ENCODE data around the gene ZNHIT6. TPM values are rescaled to one million over a fixed set of nuclear protein-coding genes. Genes with fewer than 3 reads are reported as not detected.

The ZNHIT6 gene
- total and polyA plus RNA-seq, 2 donors (not counting 1 experiment from before 2014, with no cell fraction given): 6.0 to 16.3 TPM

- peaks cover 9 to 21% of the 10 kb centered on the region in 2 experiments for H3K36me3 ChIP-seq (replicated peaks in 1 of 2; ENCODE audit: control extremely low read depth in 1 of 2, control insufficient read depth in 1 of 2, extremely low read depth in 1 of 2, insufficient read depth in 2 of 2, low read length in 1 of 2)
- no peaks in the 10 kb centered on the region for H3K4me1 ChIP-seq (ENCODE audit: control insufficient read depth in 2 of 2, insufficient read depth in 2 of 2, low read length in 2 of 2)
- no peak overlapping the region for H3K9ac ChIP-seq (ENCODE audit: low read length)
- ChIA-PET POLR2A (no interaction called here), CTCF (no interaction called here)
- H3K4me1 Mint-ChIP-seq: peaks cover 4% of the 10 kb centered on the region
- DNase-seq: no peak
- no peak overlapping the region for H3K4me3 ChIP-seq (ENCODE audit: control extremely low read depth in 1 of 5, extremely low read depth in 1 of 5, insufficient read depth in 1 of 5, low read depth in 2 of 5, low read length in 4 of 5)
- H4K20me1 ChIP-seq (ENCODE audit: control insufficient read depth, insufficient read depth, low read length, poor library complexity, severe bottlenecking): no peaks in the 10 kb centered on the region
- WGBS (ENCODE audit: insufficient coverage): no CpG with 5 or more reads among the region's 1 CpG
- ATAC-seq (ENCODE audit: low read depth): no peak
- intact Hi-C loops (cut with micrococcal nuclease): no loop called here
- no peaks in the 10 kb centered on the region for H3K79me2 ChIP-seq (ENCODE audit: control insufficient read depth, insufficient read depth, low read length)
- H3K4me2 ChIP-seq (replicated peaks; ENCODE audit: low read depth, low read length, poor library complexity, severe bottlenecking): no peak overlapping the region
- no peak overlapping the region for H3K4me3 Mint-ChIP-seq
- no peak for TF ChIP-seq CTCF (IDR thresholded peaks at IDR 0.05)
- TF ChIP-seq EZH2 (IDR thresholded peaks at IDR 0.05; ENCODE audit: borderline replicate concordance, insufficient read depth, low read depth, low read length, poor library complexity, severe bottlenecking): no peak
- no peak overlapping the region for H3K27ac ChIP-seq (ENCODE audit: low read length in 2 of 2)
- H2AFZ ChIP-seq (ENCODE audit: insufficient read depth, low read depth, low read length, poor library complexity, severe bottlenecking): no peak overlapping the region
- no peaks in the 10 kb centered on the region for H3K27me3 Mint-ChIP-seq
- H3K27me3 ChIP-seq (replicated peaks in 1 of 4; ENCODE audit: control extremely low read depth in 1 of 4, control insufficient read depth in 3 of 4, insufficient read depth in 4 of 4, low read length in 3 of 4): no peaks in the 10 kb centered on the region
- H3K9me3 Mint-ChIP-seq (ENCODE audit: insufficient read depth): no peaks in the 10 kb centered on the region
- no peak overlapping the region for H3K27ac Mint-ChIP-seq
- no peaks in the 10 kb centered on the region for H3K9me3 ChIP-seq (ENCODE audit: control extremely low read depth in 1 of 3, control insufficient read depth in 2 of 3, insufficient read depth in 1 of 3, low read length in 2 of 3)
Observed at GRCh38 chr1:85665932-85666331, 42.3 kb downstream of the ZNHIT6 start.

GRCh38 chr1:85663382-85663781, 44.9 kb downstream of the ZNHIT6 start:
- intact Hi-C loops (cut with micrococcal nuclease): no loop called here
- no CpG with 5 or more reads among the region's 2 CpGs for WGBS (ENCODE audit: insufficient coverage)

More at GRCh38 chr1:85663382-85663781, 44.9 kb downstream of the ZNHIT6 start:
- Histone ChIP-seq H3K9ac (ENCODE audit: low read length) (no peak overlapping the region), H3K4me1 (ENCODE audit: control insufficient read depth in 2 of 2, insufficient read depth in 2 of 2, low read length in 2 of 2) (no peaks in the 10 kb centered on the region), H2AFZ (ENCODE audit: insufficient read depth, low read depth, low read length, poor library complexity, severe bottlenecking) (no peak overlapping the region), H3K4me2 (replicated peaks; ENCODE audit: low read depth, low read length, poor library complexity, severe bottlenecking) (no peak overlapping the region), H3K27me3 (replicated peaks in 1 of 4; ENCODE audit: control extremely low read depth in 1 of 4, control insufficient read depth in 3 of 4, insufficient read depth in 4 of 4, low read length in 3 of 4) (no peaks in the 10 kb centered on the region), H4K20me1 (ENCODE audit: control insufficient read depth, insufficient read depth, low read length, poor library complexity, severe bottlenecking) (no peaks in the 10 kb centered on the region), H3K36me3 (replicated peaks in 1 of 2; ENCODE audit: control extremely low read depth in 1 of 2, control insufficient read depth in 1 of 2, extremely low read depth in 1 of 2, insufficient read depth in 2 of 2, low read length in 1 of 2) (peaks cover 8 to 12% of the 10 kb centered on the region in 2 experiments), H3K9me3 (ENCODE audit: control extremely low read depth in 1 of 3, control insufficient read depth in 2 of 3, insufficient read depth in 1 of 3, low read length in 2 of 3) (no peaks in the 10 kb centered on the region), H3K79me2 (ENCODE audit: control insufficient read depth, insufficient read depth, low read length) (no peaks in the 10 kb centered on the region), H3K4me3 (ENCODE audit: control extremely low read depth in 1 of 5, extremely low read depth in 1 of 5, insufficient read depth in 1 of 5, low read depth in 2 of 5, low read length in 4 of 5) (no peak overlapping the region), H3K27ac (ENCODE audit: low read length in 2 of 2) (no peak overlapping the region)
- ATAC-seq (ENCODE audit: low read depth) (no peak), DNase-seq (no peak)
- Mint-ChIP-seq H3K4me3 (no peak overlapping the region), H3K9me3 (ENCODE audit: insufficient read depth) (no peaks in the 10 kb centered on the region), H3K27ac (no peak overlapping the region), H3K27me3 (no peaks in the 10 kb centered on the region), H3K4me1 (peaks cover 4% of the 10 kb centered on the region)
- ChIA-PET POLR2A (no interaction called here), CTCF (interaction anchor here (1.8 kb wide), 1 partner anchor 9 kb away, joined by 3 read pairs; no protein-coding TSS in a partner anchor)
- TF ChIP-seq CTCF (IDR thresholded peaks at IDR 0.05): no peak
- TF ChIP-seq EZH2 (IDR thresholded peaks at IDR 0.05; ENCODE audit: borderline replicate concordance, insufficient read depth, low read depth, low read length, poor library complexity, severe bottlenecking): no peak

Data from B cell (primary cell).